Gastrocnemius medialis (tissue), 4 donors: ENCODE data around the gene HLA-E. TPM values are rescaled to one million over a fixed set of nuclear protein-coding genes. Genes with fewer than 3 reads are reported as not detected.
"Not testable (repeated sequence)": the region's sequence is repeated elsewhere in the genome, so short reads cannot be mapped to it uniquely, and the experiment has no call there.

Source experiments
- ATAC-seq, 2 donors: fragments of 150-250 bp; one replicate each; pipeline ENCODE4 v1.9.1; 2016
- DNase-seq, 2 donors: peaks; one replicate each; pipeline ENCODE4 v3.0.0-alpha.2; 2019
- H3K27ac ChIP-seq, 4 donors: fragments of 200-600 bp; sonication (generic); 1 replicate in 1 of 4; 2 replicates in 3 of 4; pipeline ENCODE4 v1.5.1; 2016 to 2018; ENCODE audit warnings: mild to moderate bottlenecking in 2 of 4, moderate library complexity in 1 of 4
- H3K27me3 ChIP-seq, 3 donors: fragments of 200-600 bp; sonication (generic) in 2 of 3; 1 replicate in 1 of 3; 2 replicates in 2 of 3; pipeline versions ENCODE4 v1.5.1 to v1.6.0; 2016 to 2019; ENCODE audit warnings: mild to moderate bottlenecking in 1 of 3, moderate library complexity in 1 of 3
- H3K36me3 ChIP-seq, 2 donors: fragments of 200-600 bp; sonication (generic) in 1 of 2; one replicate each; pipeline ENCODE4 v1.5.1; 2017 to 2018
- H3K4me1 ChIP-seq, 2 donors: fragments of 200-600 bp; sonication (generic) in 1 of 2; one replicate each; pipeline ENCODE4 v1.5.1; 2016 to 2017; ENCODE audit warnings: mild to moderate bottlenecking in 2 of 2
- H3K4me3 ChIP-seq, 4 donors: fragments of 200-600 bp; sonication (generic) in 3 of 4; 1 replicate in 1 of 4; 2 replicates in 3 of 4; pipeline ENCODE4 v1.5.1; 2016 to 2019; ENCODE audit warnings: mild to moderate bottlenecking in 2 of 4
- H3K9me3 ChIP-seq, 3 donors: fragments of 200-600 bp; sonication (generic) in 2 of 3; 1 replicate in 1 of 3; 2 replicates in 2 of 3; pipeline ENCODE4 v1.5.1; 2016 to 2019
- POLR2A ChIP-seq, 2 donors: fragments of 450-650 bp; IDR thresholded peaks; one replicate each; pipeline ENCODE4 v1.6.1; 2017; ENCODE audit warnings: antibody characterized with exemption in 2 of 2, mild to moderate bottlenecking in 2 of 2, moderate library complexity in 2 of 2
- in situ Hi-C, 4 donors: fragments of 200-750 bp; cut with MboI; loops; one replicate each; pipeline versions ENCODE4 v1.15.0 to v1.8.0; 2017; ENCODE audit warnings: low sequenced_read_pairs in 4 of 4
- intact Hi-C: fragments of 100-400 bp; cut with DNase I; formaldehyde crosslinking; loops from one replicate; pipeline ENCODE4 v1.15.1; 2023; ENCODE audit warnings: low total_unique reads
- total RNA-seq, 4 donors: library from RNA; depleted of rRNA; stranded (reverse); fragments of >200 nt; gene quantifications; one replicate each; pipeline versions ENCODE4 v1.1.0 to v1.2.3, GENCODE V29; 2016
- TF ChIP-seq, protein P1 (sequence below), 5 experiments: fragments of 450-650 bp in 3 of 5; fragments of 200-600 bp in 2 of 5; sonication (generic) in 2 of 5; IDR thresholded peaks in 4 of 5; conservative IDR thresholded peaks in 1 of 5; 1 replicate in 4 of 5; 2 replicates in 1 of 5; pipeline ENCODE4 v1.5.1; 2016 to 2019; ENCODE audit warnings: antibody characterized with exemption in 5 of 5, mild to moderate bottlenecking in 3 of 5, moderate library complexity in 3 of 5

The HLA-E gene
- total RNA-seq, 4 donors from 2014 or later = 135 to 248 (median 157) TPM

DNA sequence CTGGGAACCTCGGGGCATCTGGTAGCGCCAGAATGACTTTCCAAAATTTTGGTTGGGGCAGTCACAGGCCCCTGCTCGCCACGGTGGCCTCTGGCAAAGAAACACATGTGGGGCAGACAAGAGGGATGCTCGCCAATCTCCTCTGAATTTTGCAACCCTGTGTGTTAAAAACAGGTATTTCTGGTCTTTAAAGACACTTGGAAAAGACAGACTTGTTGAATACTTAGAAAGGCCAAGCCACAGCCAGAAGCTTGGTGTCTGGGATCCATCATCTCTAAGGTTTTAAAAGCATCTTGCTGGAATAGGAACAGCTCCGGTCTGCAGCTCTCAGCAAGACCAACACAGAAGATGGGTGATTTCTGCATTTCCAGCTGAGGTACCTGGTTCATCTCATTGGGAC lies 31.2 kb downstream of the HLA-E start:
- H3K36me3 ChIP-seq = no peaks in the 10 kb centered on the region
- H3K27ac ChIP-seq = peak overlapping the region in 1 of 4 donors; percentile 45
- peaks cover 0 to 4% of the 10 kb centered on the region in 2 donors for H3K4me1 ChIP-seq
- in situ Hi-C loops = no loop called here
- no peaks in the 10 kb centered on the region for H3K9me3 ChIP-seq
- no peak for DNase-seq
- H3K4me3 ChIP-seq = no peak overlapping the region
- H3K27me3 ChIP-seq = no peaks in the 10 kb centered on the region
- intact Hi-C loops = no loop called here
- ATAC-seq = no peak
- no peak for TF ChIP-seq POLR2A (IDR thresholded peaks at IDR 0.05)
- TF ChIP-seq, protein P1, sequence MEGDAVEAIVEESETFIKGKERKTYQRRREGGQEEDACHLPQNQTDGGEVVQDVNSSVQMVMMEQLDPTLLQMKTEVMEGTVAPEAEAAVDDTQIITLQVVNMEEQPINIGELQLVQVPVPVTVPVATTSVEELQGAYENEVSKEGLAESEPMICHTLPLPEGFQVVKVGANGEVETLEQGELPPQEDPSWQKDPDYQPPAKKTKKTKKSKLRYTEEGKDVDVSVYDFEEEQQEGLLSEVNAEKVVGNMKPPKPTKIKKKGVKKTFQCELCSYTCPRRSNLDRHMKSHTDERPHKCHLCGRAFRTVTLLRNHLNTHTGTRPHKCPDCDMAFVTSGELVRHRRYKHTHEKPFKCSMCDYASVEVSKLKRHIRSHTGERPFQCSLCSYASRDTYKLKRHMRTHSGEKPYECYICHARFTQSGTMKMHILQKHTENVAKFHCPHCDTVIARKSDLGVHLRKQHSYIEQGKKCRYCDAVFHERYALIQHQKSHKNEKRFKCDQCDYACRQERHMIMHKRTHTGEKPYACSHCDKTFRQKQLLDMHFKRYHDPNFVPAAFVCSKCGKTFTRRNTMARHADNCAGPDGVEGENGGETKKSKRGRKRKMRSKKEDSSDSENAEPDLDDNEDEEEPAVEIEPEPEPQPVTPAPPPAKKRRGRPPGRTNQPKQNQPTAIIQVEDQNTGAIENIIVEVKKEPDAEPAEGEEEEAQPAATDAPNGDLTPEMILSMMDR (IDR thresholded peaks at IDR 0.05 in 4 of 5, conservative IDR thresholded peaks at IDR 0.05 in 1 of 5) = no peak

DNA sequence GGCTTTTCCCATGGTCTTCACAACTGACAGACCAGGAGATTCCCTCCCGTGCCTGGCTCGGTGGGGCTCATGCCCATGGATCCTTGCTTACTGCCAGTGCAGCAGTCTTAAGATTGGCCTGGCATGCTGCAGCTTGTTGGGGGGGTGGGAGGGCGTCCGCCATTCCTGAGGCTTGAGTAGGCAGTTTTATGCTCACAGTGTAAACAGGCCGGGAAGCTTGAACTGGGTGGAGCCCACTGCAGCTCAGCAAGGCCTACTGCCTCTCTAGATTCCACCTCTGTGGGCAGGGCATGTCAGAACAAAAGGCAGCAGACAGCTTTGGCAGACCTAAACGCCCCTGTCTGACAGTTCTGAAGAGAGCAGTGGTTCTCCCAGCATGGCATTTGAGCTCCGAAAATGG lies 31.8 kb downstream of the HLA-E start:
- H3K9me3 ChIP-seq, H3K4me3 ChIP-seq, intact Hi-C loops, H3K27me3 ChIP-seq, DNase-seq, H3K36me3 ChIP-seq, in situ Hi-C loops, H3K4me1 ChIP-seq, ATAC-seq: not testable (repeated sequence)
- peak overlapping the region in 1 of 4 donors; percentile 45 for H3K27ac ChIP-seq

DNA sequence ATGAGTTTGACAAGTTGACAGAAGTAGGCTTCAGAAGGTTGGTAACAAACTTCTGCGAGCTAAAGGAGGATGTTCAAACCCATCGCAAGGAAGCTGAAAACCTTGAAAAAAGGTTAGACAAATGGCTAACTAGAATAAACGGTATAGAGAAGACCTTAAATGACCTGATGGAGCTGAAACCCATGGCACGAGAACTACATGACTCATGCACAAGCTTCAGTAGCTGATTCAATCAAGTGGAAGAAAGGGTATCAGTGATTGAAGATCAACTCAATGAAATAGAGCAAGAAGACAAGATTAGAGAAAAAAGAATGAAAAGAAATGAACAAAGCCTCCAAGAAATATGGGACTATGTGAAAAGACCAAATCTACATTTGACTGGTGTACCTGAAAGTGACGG lies 32.6 kb downstream of the HLA-E start:
- DNase-seq, H3K4me3 ChIP-seq, H3K27ac ChIP-seq, H3K27me3 ChIP-seq, H3K4me1 ChIP-seq, in situ Hi-C loops, H3K9me3 ChIP-seq, intact Hi-C loops, ATAC-seq, H3K36me3 ChIP-seq: not testable (repeated sequence)

DNA sequence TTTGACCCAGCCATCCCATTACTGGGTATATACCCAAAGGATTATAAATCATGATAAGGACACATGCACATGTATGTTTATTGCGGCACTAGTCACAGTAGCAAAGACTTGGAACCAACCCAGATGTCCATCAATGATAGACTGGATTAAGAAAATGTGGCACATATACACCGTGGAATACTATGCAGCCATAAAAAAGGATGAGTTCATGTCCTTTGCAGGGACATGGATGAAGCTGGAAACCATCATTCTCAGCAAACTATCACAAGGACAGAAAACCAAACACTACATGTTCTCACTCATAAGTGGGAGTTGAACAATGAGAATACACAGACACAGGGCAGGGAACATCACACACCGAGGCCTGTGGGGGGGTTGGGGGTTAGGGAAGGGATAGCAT lies 37.1 kb downstream of the HLA-E start:
- H3K27ac ChIP-seq, H3K9me3 ChIP-seq, intact Hi-C loops, H3K27me3 ChIP-seq, H3K4me1 ChIP-seq, DNase-seq, H3K36me3 ChIP-seq, ATAC-seq, H3K4me3 ChIP-seq: not testable (repeated sequence)
- in situ Hi-C loops = loop anchor here in 2 of 4 donors (25.0 kb wide), 1 partner anchor 561 kb away; no protein-coding TSS in a partner anchor

DNA sequence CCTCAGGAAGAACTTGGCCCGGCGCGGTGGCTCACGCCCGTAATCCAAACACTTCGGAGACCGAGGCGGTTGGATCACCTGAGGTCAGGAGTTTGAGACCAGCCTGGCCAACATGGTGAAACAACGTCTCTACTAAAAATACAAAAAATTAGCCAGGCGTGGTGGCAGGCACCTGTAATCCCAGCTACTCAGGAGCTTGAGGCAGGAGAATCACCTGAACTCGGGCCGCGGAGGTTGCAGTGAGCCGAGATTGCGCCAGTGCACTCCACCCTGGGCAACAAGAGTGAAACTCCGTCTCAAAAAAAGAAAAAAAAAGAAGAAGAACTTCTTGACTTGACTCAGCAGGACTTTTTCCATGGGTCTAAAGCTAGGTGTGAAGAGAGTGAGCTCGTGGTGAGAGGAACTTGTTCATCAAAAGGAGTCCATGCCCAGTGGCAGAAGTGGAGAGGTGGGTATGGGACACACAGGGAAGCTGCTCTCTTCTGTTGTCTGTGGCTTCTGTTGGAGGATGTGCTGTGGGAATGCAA lies 40.1 kb downstream of the HLA-E start:
- in situ Hi-C loops = loop anchor here in 2 of 4 donors (25.0 kb wide), 1 partner anchor 558 kb away; no protein-coding TSS in a partner anchor
- H3K9me3 ChIP-seq, H3K36me3 ChIP-seq, H3K4me3 ChIP-seq, H3K4me1 ChIP-seq, ATAC-seq, H3K27me3 ChIP-seq, H3K27ac ChIP-seq, DNase-seq, intact Hi-C loops: not testable (repeated sequence)

DNA sequence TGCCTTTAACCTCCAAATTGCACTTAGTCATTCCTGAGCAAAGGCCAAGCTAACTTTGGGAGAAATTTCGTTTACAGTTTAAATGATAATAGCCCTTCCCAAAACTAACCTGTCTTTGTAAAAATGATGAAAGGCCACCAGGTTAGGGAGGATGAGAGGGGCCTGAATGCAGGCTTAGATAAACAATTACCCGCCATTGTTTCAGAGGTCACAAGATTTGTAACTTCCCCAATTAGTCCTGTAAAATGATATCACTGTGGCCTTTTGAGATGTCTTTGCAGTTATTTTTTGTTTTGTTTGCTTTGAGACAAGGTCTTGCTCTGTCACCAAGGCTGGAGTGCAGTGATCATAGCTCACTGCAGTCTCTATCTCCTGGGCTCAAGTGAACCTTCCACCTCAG lies 40.7 kb downstream of the HLA-E start:
- in situ Hi-C loops = loop anchor here in 3 of 4 donors (5.0 to 25.0 kb wide), 3 partner anchors 45 to 557 kb away; partner anchors contain the start of gene HLA-E (in 1 of the 3)

More for the DNA sequence above, 40.7 kb downstream of the HLA-E start:
- ATAC-seq = no peak
- Histone ChIP-seq H3K4me3 (no peak overlapping the region), H3K9me3 (no peaks in the 10 kb centered on the region), H3K27me3 (peaks cover 0 to 3% (median 0%) of the 10 kb centered on the region in 3 donors), H3K27ac (peak overlapping the region in 1 of 4 donors; percentile 3), H3K4me1 (no peaks in the 10 kb centered on the region), H3K36me3 (no peaks in the 10 kb centered on the region)
- TF ChIP-seq POLR2A (IDR thresholded peaks at IDR 0.05) = no peak
- TF ChIP-seq, protein P1 (IDR thresholded peaks at IDR 0.05 in 4 of 5, conservative IDR thresholded peaks at IDR 0.05 in 1 of 5) = no peak
- intact Hi-C loops = loop anchor here (2.0 kb wide), 1 partner anchor 41 kb away; the partner anchor contains the start of gene HLA-E
- DNase-seq = no peak
